Peyer's patch (tissue), 4 donors: Measurements from ENCODE around the gene CCDC187. TPM values are rescaled to one million over a fixed set of nuclear protein-coding genes. Genes with fewer than 3 reads are reported as not detected.

Experiments used
- DNase-seq, 3 donors: peaks; one replicate each; pipeline ENCODE4 v3.0.0-alpha.2; 2017 to 2019
- H3K27ac ChIP-seq, 4 donors: fragments of 200-600 bp; sonication (generic); one replicate each; pipeline ENCODE4 v1.5.1; 2016 to 2019
- H3K27me3 ChIP-seq, 2 donors: fragments of 200-600 bp; sonication (generic); one replicate each; pipeline ENCODE4 v1.5.1; 2019
- H3K36me3 ChIP-seq, 3 donors: fragments of 200-600 bp; sonication (generic); one replicate each; pipeline ENCODE4 v1.5.1; 2016 to 2019
- H3K4me1 ChIP-seq, 4 donors: fragments of 200-600 bp; sonication (generic); one replicate each; pipeline ENCODE4 v1.5.1; 2016 to 2019
- H3K4me3 ChIP-seq, 4 donors: fragments of 200-600 bp; sonication (generic); 1 replicate in 3 of 4; 2 replicates in 1 of 4; pipeline ENCODE4 v1.5.1; 2016 to 2019; ENCODE audit warnings: mild to moderate bottlenecking in 1 of 4
- H3K9me3 ChIP-seq, 4 donors: fragments of 200-600 bp; sonication (generic); one replicate each; pipeline ENCODE4 v1.5.1; 2016 to 2019; ENCODE audit warnings: mild to moderate bottlenecking in 1 of 4
- POLR2A ChIP-seq, 2 donors: fragments of 450-650 bp; IDR thresholded peaks; one replicate each; pipeline ENCODE4 v1.5.1; 2017; ENCODE audit warnings: antibody characterized with exemption in 2 of 2, mild to moderate bottlenecking in 2 of 2, moderate library complexity in 2 of 2
- total RNA-seq, 4 donors: library from RNA; depleted of rRNA; stranded (reverse); fragments of >200 nt; gene quantifications; one replicate each; pipeline ENCODE4 v1.1.0, GENCODE V29; 2016
- TF ChIP-seq, protein P1 (sequence below), 6 experiments: fragments of 450-650 bp in 4 of 6; fragments of 200-600 bp in 2 of 6; sonication (generic) in 1 of 6; IDR thresholded peaks; one replicate each; pipeline ENCODE4 v1.5.1; 2017 to 2019; ENCODE audit warnings: antibody characterized with exemption in 6 of 6, mild to moderate bottlenecking in 3 of 6, moderate library complexity in 1 of 6

The CCDC187 gene
- total RNA-seq, 4 donors from 2014 or later: 0.35 to 1.0 (median 0.67) TPM; not detected in 1

DNA sequence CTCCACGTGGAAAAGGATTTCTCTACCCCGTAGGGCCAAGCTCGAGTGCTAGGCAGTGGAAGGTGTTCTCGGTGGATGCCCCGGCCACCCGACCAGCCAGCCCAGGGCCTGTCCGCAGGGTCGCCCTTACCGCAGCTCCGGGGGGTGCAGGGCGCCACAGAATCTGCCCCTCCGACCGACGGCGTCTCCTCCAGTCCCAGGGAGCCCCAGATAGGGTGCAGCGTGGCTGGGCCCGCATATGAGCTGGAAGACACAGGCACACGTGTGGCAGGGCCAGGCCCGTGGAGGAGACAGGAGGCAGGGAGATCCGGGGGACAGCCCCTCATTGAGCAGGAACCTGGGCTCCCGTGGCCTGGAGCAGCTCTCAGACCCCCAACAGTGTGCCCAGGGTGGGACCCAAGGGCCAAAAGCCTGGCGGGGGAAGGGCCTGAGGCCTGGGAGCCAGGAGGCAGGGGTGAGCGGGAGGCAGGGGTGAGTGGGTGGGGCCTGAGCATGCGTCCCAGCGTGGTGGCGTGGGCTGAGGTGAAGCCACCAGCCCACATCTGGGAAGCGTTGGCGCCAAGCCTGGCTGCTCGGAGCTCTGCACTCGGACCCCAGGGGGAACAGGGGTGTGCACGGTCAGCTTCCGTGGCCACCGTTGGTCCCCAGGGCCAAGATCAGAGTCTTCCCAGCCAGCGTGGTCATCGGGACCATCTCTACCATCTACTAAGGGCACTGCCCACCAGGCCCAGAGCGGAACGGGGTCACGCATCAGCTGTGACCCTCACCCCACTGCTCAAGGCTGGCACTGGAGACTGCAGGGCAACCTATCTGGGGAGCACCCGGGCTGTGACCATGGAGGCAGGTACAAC is 22.2 kb downstream of the CCDC187 start:
- H3K36me3 ChIP-seq: no peaks in the 10 kb centered on the region
- no peak overlapping the region for H3K27ac ChIP-seq
- DNase-seq: no peak
- no peaks in the 10 kb centered on the region for H3K27me3 ChIP-seq
- H3K4me3 ChIP-seq: no peak overlapping the region
- TF ChIP-seq, protein P1, sequence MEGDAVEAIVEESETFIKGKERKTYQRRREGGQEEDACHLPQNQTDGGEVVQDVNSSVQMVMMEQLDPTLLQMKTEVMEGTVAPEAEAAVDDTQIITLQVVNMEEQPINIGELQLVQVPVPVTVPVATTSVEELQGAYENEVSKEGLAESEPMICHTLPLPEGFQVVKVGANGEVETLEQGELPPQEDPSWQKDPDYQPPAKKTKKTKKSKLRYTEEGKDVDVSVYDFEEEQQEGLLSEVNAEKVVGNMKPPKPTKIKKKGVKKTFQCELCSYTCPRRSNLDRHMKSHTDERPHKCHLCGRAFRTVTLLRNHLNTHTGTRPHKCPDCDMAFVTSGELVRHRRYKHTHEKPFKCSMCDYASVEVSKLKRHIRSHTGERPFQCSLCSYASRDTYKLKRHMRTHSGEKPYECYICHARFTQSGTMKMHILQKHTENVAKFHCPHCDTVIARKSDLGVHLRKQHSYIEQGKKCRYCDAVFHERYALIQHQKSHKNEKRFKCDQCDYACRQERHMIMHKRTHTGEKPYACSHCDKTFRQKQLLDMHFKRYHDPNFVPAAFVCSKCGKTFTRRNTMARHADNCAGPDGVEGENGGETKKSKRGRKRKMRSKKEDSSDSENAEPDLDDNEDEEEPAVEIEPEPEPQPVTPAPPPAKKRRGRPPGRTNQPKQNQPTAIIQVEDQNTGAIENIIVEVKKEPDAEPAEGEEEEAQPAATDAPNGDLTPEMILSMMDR (IDR thresholded peaks at IDR 0.05): no peak
- TF ChIP-seq POLR2A (IDR thresholded peaks at IDR 0.05): no peak
- H3K9me3 ChIP-seq: no peaks in the 10 kb centered on the region
- H3K4me1 ChIP-seq: peaks cover 0 to 13% (median 4%) of the 10 kb centered on the region in 4 donors

DNA sequence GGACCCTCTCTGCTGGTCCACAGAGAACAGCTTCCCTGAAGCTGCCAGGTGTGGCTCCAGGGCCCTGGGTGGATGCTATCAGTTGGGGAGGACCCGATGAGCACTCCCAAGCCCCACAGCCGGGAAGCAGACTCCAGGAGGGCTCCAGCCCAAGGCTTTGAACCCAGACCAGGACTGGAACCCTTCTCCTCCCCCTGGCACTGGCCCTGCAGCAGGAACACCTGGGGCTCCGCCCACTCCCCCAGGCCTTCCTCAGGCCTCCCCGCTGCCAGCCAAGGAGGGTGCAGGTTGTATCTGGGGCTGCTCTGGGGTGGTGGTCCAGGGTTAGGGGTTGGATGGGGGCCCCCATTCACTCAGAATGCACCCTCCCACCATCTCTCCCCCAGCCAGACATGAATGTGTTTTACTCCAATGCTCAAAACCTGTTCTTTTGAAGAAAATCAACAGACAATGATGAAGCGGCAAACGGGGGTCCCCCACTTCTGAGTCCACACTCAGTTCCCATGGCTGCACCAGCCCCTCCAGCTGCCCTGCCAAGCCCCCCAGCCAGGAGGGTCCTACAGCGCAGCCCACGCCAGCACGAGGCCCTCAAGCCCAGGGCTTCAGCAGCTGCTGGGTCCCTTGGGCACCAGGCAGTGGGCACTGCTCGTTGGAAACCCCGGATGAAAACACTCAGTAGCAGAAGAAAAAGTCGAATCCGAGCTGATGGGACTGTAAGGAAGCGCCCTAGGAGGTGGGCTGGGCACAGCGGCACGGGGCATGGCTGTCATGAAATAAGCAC is 23.2 kb downstream of the CCDC187 start:
- no peak for DNase-seq
- Histone ChIP-seq H3K27me3 (no peaks in the 10 kb centered on the region), H3K9me3 (no peaks in the 10 kb centered on the region), H3K4me1 (peaks cover 0 to 13% (median 4%) of the 10 kb centered on the region in 4 donors), H3K4me3 (no peak overlapping the region), H3K27ac (no peak overlapping the region), H3K36me3 (no peaks in the 10 kb centered on the region)
- TF ChIP-seq POLR2A (IDR thresholded peaks at IDR 0.05): no peak
- TF ChIP-seq, protein P1 (IDR thresholded peaks at IDR 0.05): no peak

DNA sequence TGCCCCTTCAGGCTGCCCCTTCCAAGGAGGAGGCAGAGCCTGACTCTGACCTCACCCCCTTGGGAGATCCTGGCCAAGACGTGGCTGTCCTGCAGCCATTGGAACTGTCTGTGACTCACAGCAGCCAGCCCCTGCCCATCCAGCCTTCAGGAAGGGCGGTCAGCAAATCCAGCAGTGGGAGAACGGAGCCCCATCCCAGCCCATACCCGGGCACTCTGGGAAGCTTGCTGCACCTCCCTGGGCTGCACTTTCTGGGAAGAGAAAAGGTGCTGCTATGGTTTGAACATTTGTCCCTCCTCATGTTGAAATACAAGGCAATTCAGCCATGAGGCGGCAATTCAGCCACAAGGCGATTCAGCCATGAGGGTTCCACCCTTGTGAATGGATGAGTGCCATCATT is 24.4 kb downstream of the CCDC187 start:
- TF ChIP-seq, protein P1 (IDR thresholded peaks at IDR 0.05): no peak
- no peak for TF ChIP-seq POLR2A (IDR thresholded peaks at IDR 0.05)
- Histone ChIP-seq H3K36me3 (no peaks in the 10 kb centered on the region), H3K4me1 (peaks cover 0 to 13% (median 4%) of the 10 kb centered on the region in 4 donors), H3K9me3 (no peaks in the 10 kb centered on the region), H3K4me3 (no peak overlapping the region), H3K27ac (no peak overlapping the region), H3K27me3 (no peaks in the 10 kb centered on the region)
- DNase-seq: no peak

DNA sequence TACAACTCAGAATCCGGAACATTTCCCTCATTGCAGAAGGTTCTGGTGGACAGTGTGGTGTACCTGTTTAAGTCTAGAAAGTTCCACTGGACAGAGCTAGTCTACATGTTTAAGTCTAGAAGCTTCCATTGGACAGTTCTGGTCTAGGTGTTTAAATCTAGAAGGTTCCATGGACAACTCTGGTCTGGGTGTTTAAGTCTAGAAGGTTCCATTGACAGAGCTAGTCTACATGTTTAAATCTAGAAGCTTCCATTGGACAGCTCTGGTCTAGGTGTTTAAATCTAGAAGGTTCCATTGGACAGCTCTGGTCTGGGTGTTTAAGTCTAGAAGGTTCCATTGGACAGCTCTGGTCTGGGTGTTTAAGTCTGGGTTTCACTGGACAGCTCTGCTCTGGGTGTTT is 25.0 kb downstream of the CCDC187 start:
- Histone ChIP-seq H3K27me3 (no peaks in the 10 kb centered on the region), H3K9me3 (no peaks in the 10 kb centered on the region), H3K4me3 (no peak overlapping the region), H3K4me1 (peaks cover 0 to 13% (median 4%) of the 10 kb centered on the region in 4 donors), H3K36me3 (no peaks in the 10 kb centered on the region), H3K27ac (no peak overlapping the region)
- TF ChIP-seq, protein P1 (IDR thresholded peaks at IDR 0.05): no peak
- no peak for TF ChIP-seq POLR2A (IDR thresholded peaks at IDR 0.05)
- no peak for DNase-seq

DNA sequence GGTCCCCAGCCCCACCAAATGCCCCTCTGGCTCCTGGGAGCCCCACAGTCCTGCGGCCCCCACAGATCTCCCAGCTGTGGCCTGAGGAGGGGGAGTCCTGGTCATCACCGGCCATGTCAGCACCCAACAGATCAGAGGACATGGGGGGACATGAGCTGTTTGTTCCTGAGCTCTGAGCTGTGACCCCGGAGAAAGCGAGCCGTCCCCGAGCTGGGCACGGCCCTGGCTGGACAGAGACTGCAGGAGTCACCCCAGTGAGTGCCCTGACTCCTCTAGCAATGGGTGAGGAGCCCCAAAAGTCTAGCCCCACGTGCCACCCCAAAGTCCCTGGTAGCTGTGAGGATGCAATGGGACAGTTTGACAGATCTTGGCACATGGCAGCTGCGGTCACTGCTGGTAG is 25.7 kb downstream of the CCDC187 start:
- H3K9me3 ChIP-seq: no peaks in the 10 kb centered on the region
- H3K4me1 ChIP-seq: peaks cover 0 to 8% (median 2%) of the 10 kb centered on the region in 4 donors
- no peak for DNase-seq
- TF ChIP-seq, protein P1 (IDR thresholded peaks at IDR 0.05): no peak
- no peak for TF ChIP-seq POLR2A (IDR thresholded peaks at IDR 0.05)
- H3K36me3 ChIP-seq: no peaks in the 10 kb centered on the region
- no peak overlapping the region for H3K27ac ChIP-seq
- no peak overlapping the region for H3K4me3 ChIP-seq
- no peaks in the 10 kb centered on the region for H3K27me3 ChIP-seq
